Loucy (cell line): ENCODE results near the gene KCNH2.

Source experiments
- CTCF ChIP-seq: fragments of 200-600 bp; sonication (generic); conservative IDR thresholded peaks from 2 replicates; pipeline ENCODE4 v1.5.1; 2014; ENCODE audit warnings: mild to moderate bottlenecking, antibody characterized with exemption, low read length
- EZH2phosphoT487 ChIP-seq: fragments of 200-600 bp; IDR thresholded peaks from 2 replicates; pipeline ENCODE4 v1.6.1; 2018; ENCODE audit warnings: antibody characterized with exemption, mild to moderate bottlenecking, moderate library complexity, borderline replicate concordance

DNA sequence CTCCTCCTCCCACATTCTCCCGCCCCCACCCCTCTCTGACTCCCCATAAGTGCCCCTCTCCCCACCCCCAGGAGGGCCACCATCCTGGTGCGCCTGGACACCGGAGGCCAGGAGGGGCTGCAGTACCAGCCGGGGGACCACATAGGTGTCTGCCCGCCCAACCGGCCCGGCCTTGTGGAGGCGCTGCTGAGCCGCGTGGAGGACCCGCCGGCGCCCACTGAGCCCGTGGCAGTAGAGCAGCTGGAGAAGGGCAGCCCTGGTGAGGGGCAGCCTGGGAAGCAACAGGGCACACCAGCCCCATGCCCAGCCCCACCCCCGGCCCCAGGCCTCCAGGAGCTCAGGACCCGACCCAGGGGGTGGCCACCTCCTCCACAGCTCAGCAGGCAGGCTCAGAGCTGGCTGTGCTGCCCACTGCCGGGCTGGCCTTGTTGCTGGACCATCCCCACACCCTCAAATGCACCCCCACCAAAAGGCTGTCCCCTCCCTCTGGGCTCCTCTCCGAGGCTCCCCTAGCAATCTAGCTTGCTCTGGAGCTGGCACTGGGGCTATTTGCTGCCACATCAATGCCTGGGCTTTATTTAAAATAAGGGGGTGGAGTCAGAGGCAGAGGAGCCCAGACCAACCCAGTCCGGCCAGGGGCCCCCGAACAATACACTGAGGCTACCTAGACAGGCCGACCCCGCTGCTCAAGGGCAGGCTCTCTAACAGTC lies 31.4 kb upstream of the KCNH2 start:
- TF ChIP-seq CTCF (no peak), EZH2phosphoT487 (no peak)
